Measurements from ENCODE around the gene GPC5. TPM values are rescaled to one million over a fixed set of nuclear protein-coding genes. Genes with fewer than 3 reads are reported as not detected.

GPC5 gene
- total and polyA plus RNA-seq, 2 of the 8 experiments (the other 6 are each of a cell fraction or from before 2014, with no cell fraction given): 0.20 to 0.39 TPM

GRCh38 chr13:91745967-91746366, 347.5 kb downstream of the GPC5 start (continued):
- TF ChIP-seq POU5F1 (IDR thresholded peaks at IDR 0.05; ENCODE audit: low read depth, low read length) (no peak), KDM5A (IDR thresholded peaks at IDR 0.05; ENCODE audit: low read length) (no peak)

Measured in H1 (cell line).